HTERT RPE-1 (cell line): ENCODE data around the gene ABCD3.

Experiments used
- in situ Hi-C: fragments of 300-500 bp; cut with MboI; formaldehyde crosslinking; loops from 4 replicates; pipeline ENCODE4 v1.14.3; 2020; ENCODE audit warnings: low sequenced_read_pairs

The ABCD3 gene

GRCh38 chr1:94524531-94524930 lies 106.3 kb downstream of the ABCD3 start:
- in situ Hi-C loops: no loop called here

- in situ Hi-C loops: loop anchor here (25.0 kb wide), 1 partner anchor 286 kb away; the partner anchor contains the start of gene SLC44A3
Measured at GRCh38 chr1:94526152-94526980, 108.2 kb downstream of the ABCD3 start.

GRCh38 chr1:94527447-94528031 lies 109.3 kb downstream of the ABCD3 start:
- in situ Hi-C loops: loop anchor here (25.0 kb wide), 1 partner anchor 285 kb away; the partner anchor contains the start of gene SLC44A3

DNA sequence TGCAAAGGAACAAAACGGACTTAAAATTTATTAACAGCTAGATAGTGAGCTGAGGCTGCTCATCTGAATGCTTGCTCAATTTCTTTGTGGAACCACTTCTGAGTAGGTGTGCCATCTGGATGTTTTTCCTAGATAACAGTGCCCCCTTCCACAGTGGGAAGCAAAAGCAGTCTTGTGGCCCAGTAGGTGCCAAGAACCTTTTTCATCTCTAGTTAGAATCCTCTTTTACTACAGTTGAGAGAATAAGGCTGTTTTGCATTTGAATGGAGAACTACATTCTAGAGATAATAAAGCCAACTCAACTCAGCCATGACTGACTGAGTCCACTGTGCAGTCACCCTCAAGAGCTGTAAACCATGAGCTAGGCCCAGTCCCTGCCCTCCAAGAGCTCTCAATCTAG lies 110.1 kb downstream of the ABCD3 start:
- in situ Hi-C loops: loop anchor here (25.0 kb wide), 1 partner anchor 284 kb away; the partner anchor contains the start of gene SLC44A3

DNA sequence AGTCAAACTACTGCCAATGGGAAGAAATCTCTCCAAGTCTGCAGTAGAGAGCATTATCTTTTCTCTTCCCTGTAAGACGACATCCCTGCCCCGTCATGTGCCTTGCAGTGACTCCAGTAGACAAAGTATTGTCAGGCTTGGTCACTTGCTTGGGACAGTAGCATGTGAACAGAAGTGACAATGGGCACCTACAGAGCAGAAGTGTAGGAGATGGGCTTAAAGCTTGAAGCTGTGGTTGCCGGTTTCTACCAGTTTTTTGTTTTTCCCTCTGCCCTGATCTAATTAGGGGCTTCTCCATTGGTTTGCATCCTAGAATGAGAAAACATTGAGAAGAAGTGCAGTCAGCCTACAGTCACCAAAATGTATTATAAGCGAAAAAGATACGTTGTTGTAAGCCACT lies 110.6 kb downstream of the ABCD3 start:
- in situ Hi-C loops: loop anchor here (25.0 kb wide), 1 partner anchor 283 kb away; the partner anchor contains the start of gene SLC44A3

- in situ Hi-C loops: loop anchor here (25.0 kb wide), 1 partner anchor 283 kb away; the partner anchor contains the start of gene SLC44A3
Measured at GRCh38 chr1:94529416-94529815, 111.2 kb downstream of the ABCD3 start.

DNA sequence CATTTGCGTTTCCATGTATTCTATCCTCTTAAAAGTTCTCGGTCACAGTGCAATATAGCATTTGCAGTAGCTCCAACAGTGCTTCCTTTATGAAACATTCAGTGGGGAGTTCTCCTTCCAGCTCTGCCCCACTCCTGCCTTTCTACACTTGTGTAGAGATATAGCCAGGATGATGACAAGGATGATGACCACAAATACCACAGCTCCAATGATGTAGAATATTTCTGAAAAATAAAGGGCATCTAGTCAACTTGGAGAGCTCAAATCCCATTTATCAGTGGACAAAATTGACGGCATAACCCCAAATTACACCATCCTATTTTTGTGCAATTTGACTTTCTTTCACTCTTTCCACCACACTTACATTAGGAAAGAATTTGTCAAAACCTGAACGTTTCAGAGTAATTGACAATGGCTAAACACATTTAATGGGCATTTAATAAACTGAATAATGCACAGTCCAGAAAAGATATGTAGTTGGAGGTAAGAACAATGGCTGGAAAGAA lies 112.2 kb downstream of the ABCD3 start:
- in situ Hi-C loops: loop anchor here (25.0 kb wide), 1 partner anchor 282 kb away; the partner anchor contains the start of gene SLC44A3

GRCh38 chr1:94531664-94532063 lies 113.5 kb downstream of the ABCD3 start:
- in situ Hi-C loops: loop anchor here (25.0 kb wide), 1 partner anchor 281 kb away; the partner anchor contains the start of gene SLC44A3

DNA sequence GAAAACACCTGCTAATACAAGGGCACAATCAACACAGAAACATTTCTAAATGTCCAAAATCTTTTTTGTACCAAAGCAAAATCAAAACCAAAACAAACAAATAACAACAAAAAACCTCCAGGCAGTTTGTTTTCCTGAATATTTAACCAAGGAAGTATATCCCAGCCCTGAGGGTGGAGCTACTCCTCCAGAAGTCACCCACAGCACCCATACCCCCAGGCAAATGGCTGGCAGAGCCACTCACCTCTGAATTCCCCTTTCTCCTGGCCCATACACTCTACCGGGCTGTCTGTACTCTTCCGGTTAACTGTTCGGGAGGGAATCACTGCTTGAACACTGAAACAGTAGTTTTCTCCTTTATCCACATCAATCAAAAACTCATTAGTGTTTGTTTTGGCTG lies 113.9 kb downstream of the ABCD3 start:
- in situ Hi-C loops: loop anchor here (25.0 kb wide), 1 partner anchor 280 kb away; the partner anchor contains the start of gene SLC44A3

DNA sequence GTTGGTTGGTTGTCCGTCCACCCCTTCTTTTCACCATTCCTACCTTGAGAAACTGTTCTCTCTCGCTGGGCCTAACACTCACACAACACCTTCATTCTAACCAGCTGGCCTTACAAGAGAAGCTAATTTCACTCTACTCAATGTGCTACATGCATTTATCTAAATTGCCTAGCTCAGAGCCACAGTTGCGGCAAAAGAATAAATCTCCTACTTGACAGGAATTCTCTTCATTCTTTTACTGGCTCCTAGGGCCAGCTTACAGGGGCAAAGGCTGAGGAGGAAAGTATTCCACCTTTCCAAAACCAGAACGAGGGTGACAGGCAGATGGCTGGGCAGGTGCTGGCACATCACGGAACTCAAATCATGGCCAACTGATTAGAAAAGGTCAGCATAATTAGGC lies 116.9 kb downstream of the ABCD3 start:
- in situ Hi-C loops: loop anchor here (25.0 kb wide), 1 partner anchor 277 kb away; the partner anchor contains the start of gene SLC44A3

DNA sequence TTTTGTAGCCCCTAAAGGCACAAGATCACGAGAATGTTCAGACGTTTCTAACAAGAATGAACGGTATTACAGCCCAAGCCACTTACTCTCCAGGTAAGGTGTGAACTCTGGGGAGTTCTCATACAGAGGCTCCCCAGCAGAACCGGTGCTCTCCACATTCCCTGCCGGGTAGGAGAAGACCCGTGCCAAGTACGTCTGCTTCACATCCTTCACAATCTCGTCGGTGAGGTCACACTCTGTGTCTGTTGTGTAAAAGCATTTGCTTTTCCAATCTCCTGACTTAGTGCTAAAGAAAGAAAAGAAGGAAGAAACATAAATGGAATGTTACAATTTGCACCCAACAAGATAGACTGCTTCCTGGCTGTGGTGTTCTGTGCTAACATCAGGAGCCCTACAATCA lies 117.7 kb downstream of the ABCD3 start:
- in situ Hi-C loops: loop anchor here (25.0 kb wide), 1 partner anchor 276 kb away; the partner anchor contains the start of gene SLC44A3

DNA sequence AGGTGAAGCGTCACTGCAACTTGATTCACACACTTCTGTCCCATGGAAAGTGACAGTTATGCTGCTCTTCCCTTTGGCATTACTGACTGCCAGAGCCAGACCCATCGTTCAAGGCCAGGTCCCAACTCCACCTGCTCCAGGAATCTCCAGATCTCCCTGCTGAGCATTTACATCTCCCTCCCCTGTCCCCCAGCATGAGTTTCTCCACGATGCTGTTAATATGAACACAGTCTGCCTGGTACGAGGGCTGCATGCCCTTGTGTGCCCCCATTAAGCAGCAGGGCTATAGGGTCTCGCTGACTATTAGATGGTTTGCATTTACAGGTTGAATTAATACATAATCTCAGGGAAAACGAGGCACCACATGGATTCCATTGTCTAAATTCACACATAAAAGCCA lies 119.1 kb downstream of the ABCD3 start:
- in situ Hi-C loops: loop anchor here (25.0 kb wide), 1 partner anchor 275 kb away; the partner anchor contains the start of gene SLC44A3

DNA sequence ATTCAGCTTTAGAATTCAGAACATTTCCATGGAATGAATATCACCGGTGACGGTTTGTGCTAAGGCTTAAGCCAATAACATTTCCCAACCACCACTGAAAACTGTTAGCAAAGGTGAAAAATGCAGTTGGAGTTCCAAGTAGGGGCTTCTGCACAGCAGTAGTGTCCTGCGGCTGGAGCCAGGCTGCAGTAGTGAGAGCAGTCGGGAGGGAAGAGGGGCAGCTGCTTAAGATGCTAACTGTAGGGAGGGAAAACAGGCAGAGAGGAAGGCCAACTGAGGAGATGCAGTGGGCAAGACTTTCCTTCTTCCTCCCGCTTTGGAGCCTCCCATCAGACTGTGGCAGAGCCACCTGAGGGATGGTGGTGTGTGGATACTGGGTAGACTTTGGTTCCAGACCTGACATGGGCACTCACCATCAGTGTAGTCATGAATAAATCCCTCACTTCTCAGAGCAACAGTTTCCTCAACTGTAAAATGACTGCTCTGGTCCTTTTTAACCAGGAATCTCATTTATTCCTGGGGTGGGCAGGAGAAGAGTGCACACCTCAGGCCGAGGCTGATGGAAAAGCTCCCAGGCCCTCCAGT lies 120.1 kb downstream of the ABCD3 start:
- in situ Hi-C loops: loop anchor here (25.0 kb wide), 1 partner anchor 274 kb away; the partner anchor contains the start of gene SLC44A3

DNA sequence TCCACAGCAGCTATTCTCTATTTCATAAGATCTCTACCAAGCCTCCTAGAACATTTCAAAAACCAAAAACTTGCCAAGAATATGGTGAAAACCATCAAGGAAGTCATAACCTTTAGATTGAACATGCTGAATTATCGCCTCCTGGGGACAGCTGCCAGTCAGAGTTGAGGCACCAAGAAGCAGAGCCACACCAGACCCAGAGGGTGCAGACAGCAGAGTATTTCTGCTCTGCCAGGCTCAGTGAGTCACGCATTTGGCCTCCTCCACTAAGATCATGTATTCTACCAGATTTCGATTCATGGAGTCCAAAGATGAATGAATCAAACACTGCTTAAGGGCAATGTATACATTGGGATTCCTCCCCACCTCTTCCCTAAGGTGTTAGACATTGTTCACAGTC lies 121.3 kb downstream of the ABCD3 start:
- in situ Hi-C loops: loop anchor here (25.0 kb wide), 1 partner anchor 273 kb away; the partner anchor contains the start of gene SLC44A3

- in situ Hi-C loops: loop anchor here (25.0 kb wide), 1 partner anchor 272 kb away; the partner anchor contains the start of gene SLC44A3
Measured at GRCh38 chr1:94540440-94541245, 122.5 kb downstream of the ABCD3 start.

- in situ Hi-C loops: loop anchor here (25.0 kb wide), 1 partner anchor 271 kb away; the partner anchor contains the start of gene SLC44A3
Measured at GRCh38 chr1:94541246-94542087, 123.3 kb downstream of the ABCD3 start, which contains the start of gene F3. Gene F3, minus strand, starts transcription at chr1:94541759. Its CDS starts 123 bp downstream, at chr1:94541636.

- in situ Hi-C loops: loop anchor here (25.0 kb wide), 1 partner anchor 270 kb away; the partner anchor contains the start of gene SLC44A3
Measured at GRCh38 chr1:94542088-94542870, 124.1 kb downstream of the ABCD3 start.

DNA sequence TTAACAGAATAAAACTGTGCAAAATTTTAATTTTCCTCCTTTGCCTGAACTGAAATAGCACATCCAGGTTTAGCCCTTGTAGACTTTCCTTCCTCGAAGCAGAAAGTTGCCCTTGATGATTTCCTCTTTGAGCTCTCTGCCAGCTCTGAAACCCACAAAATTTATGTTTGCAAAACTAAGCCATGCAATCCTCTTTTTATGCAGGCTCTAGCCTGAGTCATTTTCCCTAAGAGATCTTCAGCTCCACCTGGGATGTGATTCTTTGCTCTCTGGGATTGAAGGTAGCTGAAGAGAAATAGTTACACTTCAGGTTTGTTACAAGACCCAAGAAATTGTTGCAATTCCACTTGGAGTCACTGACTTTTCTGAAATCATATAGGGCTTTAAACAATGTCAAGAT lies 124.8 kb downstream of the ABCD3 start:
- in situ Hi-C loops: loop anchor here (25.0 kb wide), 1 partner anchor 269 kb away; the partner anchor contains the start of gene SLC44A3
